Putamen (tissue), 1 donor: ENCODE measurements around the gene CCL14.
A peak's percentile ranks its signal among the peaks of the same experiment; 100 is the strongest.
"Not testable (repeated sequence)": the region's sequence is repeated elsewhere in the genome, so short reads cannot be mapped to it uniquely, and the experiment has no call there.

Source experiments
- DNase-seq: peaks from one replicate; pipeline ENCODE4 v3.0.0-alpha.2; 2016; ENCODE audit warnings: low spot score

Gene CCL14

GRCh38 chr17:35986643-35987042 is at the start of gene CCL14:
CCL14 (minus strand) TSS chr17:35986729; CDS start chr17:35986649, 80 bp downstream.
- DNase-seq, result no peak

GRCh38 chr17:36036235-36036634 is 49.7 kb upstream of the CCL14 start:
- DNase-seq, result no peak

- DNase-seq, result no peak
These were observed 47.6 kb upstream of the CCL14 start for GRCh38 chr17:36034127-36034526.

GRCh38 chr17:36030956-36031355 is 44.4 kb upstream of the CCL14 start:
- no peak for DNase-seq

GRCh38 chr17:36027761-36028160 is 41.2 kb upstream of the CCL14 start:
- DNase-seq, result no peak

- no peak for DNase-seq
These were observed 37.8 kb upstream of the CCL14 start for GRCh38 chr17:36024106-36024869.

- no peak for DNase-seq
These were observed 32.9 kb upstream of the CCL14 start for GRCh38 chr17:36019423-36019822.

- no peak for DNase-seq
These were observed 31.3 kb upstream of the CCL14 start, which contains the start of gene CCL23 for GRCh38 chr17:36017799-36018198. CCL23 (minus strand) TSS chr17:36017972; CDS start chr17:36017897, 75 bp downstream.

- DNase-seq, result no peak
These were observed 30.0 kb upstream of the CCL14 start for GRCh38 chr17:36016555-36016954.

GRCh38 chr17:36015895-36016294 is 29.4 kb upstream of the CCL14 start:
- DNase-seq, result not testable (repeated sequence)

GRCh38 chr17:36014946-36015345 is 28.4 kb upstream of the CCL14 start:
- no peak for DNase-seq

GRCh38 chr17:36011201-36011600 is 24.7 kb upstream of the CCL14 start:
- DNase-seq, result no peak

GRCh38 chr17:36008998-36009665 is 22.6 kb upstream of the CCL14 start:
- DNase-seq, result no peak

GRCh38 chr17:36004594-36005108 is 18.1 kb upstream of the CCL14 start:
- DNase-seq, result no peak

- DNase-seq, result no peak
These were observed 16.1 kb upstream of the CCL14 start for GRCh38 chr17:36002631-36003030.

- DNase-seq, result no peak
These were observed 15.5 kb upstream of the CCL14 start for GRCh38 chr17:36001862-36002603.

GRCh38 chr17:36001110-36001771 is 14.7 kb upstream of the CCL14 start, which contains the start of gene CCL15:
CCL15 (minus strand) TSS chr17:36001553; CDS start chr17:36001492, 61 bp downstream.
- no peak for DNase-seq

GRCh38 chr17:36000732-36001109 is 14.2 kb upstream of the CCL14 start:
- no peak for DNase-seq

GRCh38 chr17:35998756-35999155 is 12.2 kb upstream of the CCL14 start:
- DNase-seq, result peak; percentile 13

- peak; percentile 37 for DNase-seq
These were observed 11.6 kb upstream of the CCL14 start for GRCh38 chr17:35998018-35998545.

GRCh38 chr17:35995346-35995745 is 8.8 kb upstream of the CCL14 start:
- DNase-seq, result not testable (repeated sequence)

GRCh38 chr17:35991075-35991474 is 4.5 kb upstream of the CCL14 start:
- DNase-seq, result no peak
